ENCODE results near the gene DLL4.

The DLL4 gene

GRCh38 chr15:40969363-40969762 is 40.2 kb downstream of the DLL4 start:
- no peak overlapping the region for H3K4me3 ChIP-seq (ENCODE audit: low read depth, low read length)
- TF ChIP-seq CTCF (IDR thresholded peaks at IDR 0.05; ENCODE audit: low read depth, low read length) = no peak

- TF ChIP-seq CTCF (IDR thresholded peaks at IDR 0.05; ENCODE audit: low read depth, low read length) = no peak
- no peak overlapping the region for H3K4me3 ChIP-seq (ENCODE audit: low read depth, low read length)
Observed at GRCh38 chr15:40974879-40975278, 45.7 kb downstream of the DLL4 start.

- no peak overlapping the region for H3K4me3 ChIP-seq (ENCODE audit: low read depth, low read length)
- no peak for TF ChIP-seq CTCF (IDR thresholded peaks at IDR 0.05; ENCODE audit: low read depth, low read length)
Observed at GRCh38 chr15:40976819-40977218, 47.7 kb downstream of the DLL4 start.

GRCh38 chr15:40978141-40978540 is 49.0 kb downstream of the DLL4 start:
- no peak overlapping the region for H3K4me3 ChIP-seq (ENCODE audit: low read depth, low read length)
- TF ChIP-seq CTCF (IDR thresholded peaks at IDR 0.05; ENCODE audit: low read depth, low read length) = no peak

GRCh38 chr15:40978562-40978961 is 49.4 kb downstream of the DLL4 start:
- no peak overlapping the region for H3K4me3 ChIP-seq (ENCODE audit: low read depth, low read length)
- TF ChIP-seq CTCF (IDR thresholded peaks at IDR 0.05; ENCODE audit: low read depth, low read length) = no peak

- TF ChIP-seq CTCF (IDR thresholded peaks at IDR 0.05; ENCODE audit: low read depth, low read length) = no peak
- no peak overlapping the region for H3K4me3 ChIP-seq (ENCODE audit: low read depth, low read length)
Observed at GRCh38 chr15:40981186-40981585, 52.0 kb downstream of the DLL4 start.

GRCh38 chr15:40982855-40983254 is 53.7 kb downstream of the DLL4 start:
- H3K4me3 ChIP-seq (ENCODE audit: low read depth, low read length) = peak overlapping the region; percentile 32
- TF ChIP-seq CTCF (IDR thresholded peaks at IDR 0.05; ENCODE audit: low read depth, low read length) = peak; percentile 38

Measured in WI38 (cell line).